MM.1S (cell line): ENCODE results near the gene PGM1.

Experiments used
- DNase-seq: peaks from one replicate; pipeline ENCODE4 v3.0.0-alpha.2; 2015
- H2AFZ ChIP-seq: fragments of 300-600 bp; sonication (generic); 2 replicates; pipeline ENCODE4 v1.6.0; 2016; ENCODE audit warnings: antibody characterized with exemption, low read length
- H3F3A ChIP-seq: fragments of 300-600 bp; sonication (generic); 2 replicates; pipeline ENCODE4 v1.6.1; 2016; ENCODE audit warnings: mild to moderate bottlenecking, antibody characterized with exemption, low read length, moderate library complexity, mixed read lengths; ENCODE audit not compliant: insufficient read depth
- H3K27ac ChIP-seq: fragments of 300-600 bp; sonication (generic); 2 replicates; pipeline ENCODE4 v1.5.1; 2016; ENCODE audit warnings: mild to moderate bottlenecking, low read length
- H3K27me3 ChIP-seq: fragments of 300-600 bp; sonication (generic); replicated peaks from 2 replicates; pipeline ENCODE4 v1.6.0; 2016; ENCODE audit warnings: low read length; ENCODE audit not compliant: insufficient read depth
- H3K36me3 ChIP-seq: fragments of 300-600 bp; sonication (generic); replicated peaks from 2 replicates; pipeline ENCODE4 v1.6.1; 2016; ENCODE audit warnings: mild to moderate bottlenecking, low read length, mixed read lengths; ENCODE audit not compliant: insufficient read depth
- H3K4me1 ChIP-seq: fragments of 300-600 bp; sonication (generic); 2 replicates; pipeline ENCODE4 v1.6.1; 2016; ENCODE audit warnings: low read length, mixed read lengths
- H3K4me2 ChIP-seq: fragments of 300-600 bp; sonication (generic); 2 replicates; pipeline ENCODE4 v1.6.0; 2016; ENCODE audit warnings: low read depth, low read length
- H3K4me3 ChIP-seq: fragments of 300-600 bp; sonication (generic); 2 replicates; pipeline ENCODE4 v1.5.1; 2016; ENCODE audit warnings: low read length, mixed read lengths
- H3K79me2 ChIP-seq: fragments of 300-600 bp; sonication (generic); 2 replicates; pipeline ENCODE4 v1.6.1; 2016; ENCODE audit warnings: mixed run types, low read length, mixed read lengths
- H3K9ac ChIP-seq: fragments of 300-600 bp; sonication (generic); 2 replicates; pipeline ENCODE4 v1.6.1; 2016; ENCODE audit warnings: low read length, mixed read lengths
- H3K9me2 ChIP-seq: fragments of 300-600 bp; sonication (generic); replicated peaks from 2 replicates; pipeline ENCODE4 v1.6.1; 2016; ENCODE audit warnings: mild to moderate bottlenecking, low read length, mixed read lengths; ENCODE audit not compliant: insufficient read depth
- H3K9me3 ChIP-seq: fragments of 300-600 bp; sonication (generic); replicated peaks from 2 replicates; pipeline ENCODE4 v1.6.1; 2016; ENCODE audit warnings: mild to moderate bottlenecking, low read length, mixed read lengths; ENCODE audit not compliant: insufficient read depth
- H4K20me1 ChIP-seq: fragments of 300-600 bp; sonication (generic); 2 replicates; pipeline ENCODE4 v1.6.1; 2016; ENCODE audit warnings: mild to moderate bottlenecking, low read length, moderate library complexity, mixed read lengths; ENCODE audit not compliant: insufficient read depth
- CTCF ChIP-seq: fragments of 300-600 bp; sonication (generic); IDR thresholded peaks from 2 replicates; pipeline ENCODE4 v1.5.1; 2016; ENCODE audit warnings: antibody characterized with exemption, low read length, mixed read lengths
- EZH2 ChIP-seq: fragments of 300-600 bp; sonication (generic); optimal IDR thresholded peaks from 2 replicates; pipeline ENCODE3; 2017; ENCODE audit warnings: low read depth, mild to moderate bottlenecking, antibody characterized with exemption, low read length, mixed read lengths
- EZH2phosphoT487 ChIP-seq: fragments of 300-600 bp; sonication (generic); IDR thresholded peaks from 2 replicates; pipeline ENCODE4 v1.6.1; 2018; ENCODE audit warnings: antibody characterized with exemption, low read length

Gene PGM1

DNA sequence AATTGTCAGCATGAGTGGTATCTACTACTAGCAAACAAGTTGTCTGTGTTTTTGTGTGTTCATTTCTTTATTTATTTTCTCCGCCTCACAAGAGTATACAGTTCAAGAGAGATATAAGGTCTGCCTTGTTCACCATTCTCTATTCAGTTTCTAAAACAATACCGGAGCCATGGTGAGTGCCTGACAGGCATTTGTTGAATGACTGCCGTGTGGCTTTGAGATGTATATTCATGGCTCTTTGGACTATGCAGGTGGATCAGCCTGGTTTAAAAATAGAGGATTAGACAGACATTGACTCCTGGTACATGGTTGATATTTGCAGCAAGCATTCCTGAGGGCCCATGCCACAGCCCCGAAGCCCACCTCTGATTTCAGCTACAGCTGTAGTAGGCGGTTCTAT, 89.7 kb downstream of the PGM1 start:
- H3K27ac ChIP-seq = no peak overlapping the region
- no peaks in the 10 kb centered on the region for H3K27me3 ChIP-seq
- H3K79me2 ChIP-seq = no peaks in the 10 kb centered on the region
- H4K20me1 ChIP-seq = no peaks in the 10 kb centered on the region
- H2AFZ ChIP-seq = no peak overlapping the region
- no peaks in the 10 kb centered on the region for H3F3A ChIP-seq
- no peak overlapping the region for H3K9ac ChIP-seq
- no peaks in the 10 kb centered on the region for H3K9me3 ChIP-seq
- H3K4me1 ChIP-seq = no peaks in the 10 kb centered on the region
- H3K4me2 ChIP-seq = no peak overlapping the region
- H3K9me2 ChIP-seq = no peaks in the 10 kb centered on the region
- TF ChIP-seq EZH2phosphoT487 (no peak), EZH2 (no peak), CTCF (no peak)
- H3K36me3 ChIP-seq = no peaks in the 10 kb centered on the region
- DNase-seq = no peak
- no peak overlapping the region for H3K4me3 ChIP-seq

DNA sequence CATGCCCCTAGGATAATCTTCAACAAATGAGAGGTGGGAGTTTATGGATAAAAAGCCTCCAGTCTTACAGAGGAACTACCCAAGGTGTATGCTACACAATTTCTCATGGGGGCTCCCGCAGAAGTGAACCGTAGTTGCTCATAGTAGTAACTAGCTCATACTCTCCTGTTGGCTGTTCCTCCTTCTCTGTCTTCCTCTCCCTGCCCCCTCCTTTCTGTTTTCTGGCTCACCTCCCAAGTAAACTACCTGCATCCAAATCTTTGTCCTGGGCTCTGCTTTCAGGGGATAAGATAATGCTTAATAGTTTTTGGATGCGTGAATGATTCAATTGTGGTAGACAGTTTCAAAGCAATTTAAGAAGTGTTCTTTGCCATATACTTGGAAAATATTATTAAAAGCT, 90.5 kb downstream of the PGM1 start:
- Histone ChIP-seq H2AFZ (no peak overlapping the region), H4K20me1 (no peaks in the 10 kb centered on the region), H3F3A (no peaks in the 10 kb centered on the region), H3K9ac (no peak overlapping the region), H3K4me1 (no peaks in the 10 kb centered on the region), H3K4me2 (no peak overlapping the region), H3K9me3 (no peaks in the 10 kb centered on the region), H3K27ac (no peak overlapping the region), H3K79me2 (no peaks in the 10 kb centered on the region), H3K9me2 (no peaks in the 10 kb centered on the region), H3K36me3 (no peaks in the 10 kb centered on the region), H3K27me3 (no peaks in the 10 kb centered on the region), H3K4me3 (no peak overlapping the region)
- TF ChIP-seq EZH2phosphoT487 (no peak), EZH2 (no peak)
- no peak for DNase-seq

- H2AFZ ChIP-seq = no peak overlapping the region
- no peaks in the 10 kb centered on the region for H3K9me3 ChIP-seq
- H3K9ac ChIP-seq = no peak overlapping the region
- H4K20me1 ChIP-seq = no peaks in the 10 kb centered on the region
- H3K4me3 ChIP-seq = no peak overlapping the region
- no peaks in the 10 kb centered on the region for H3F3A ChIP-seq
- no peaks in the 10 kb centered on the region for H3K27me3 ChIP-seq
- no peak overlapping the region for H3K27ac ChIP-seq
- H3K4me2 ChIP-seq = no peak overlapping the region
- TF ChIP-seq EZH2phosphoT487 = no peak
- no peak for TF ChIP-seq CTCF
- TF ChIP-seq EZH2 = no peak
- no peaks in the 10 kb centered on the region for H3K79me2 ChIP-seq
- no peaks in the 10 kb centered on the region for H3K4me1 ChIP-seq
- no peak for DNase-seq
- no peaks in the 10 kb centered on the region for H3K9me2 ChIP-seq
- H3K36me3 ChIP-seq = no peaks in the 10 kb centered on the region
Observed at GRCh38 chr1:63686696-63687095, 93.5 kb downstream of the PGM1 start.

GRCh38 chr1:63688302-63688890, 95.2 kb downstream of the PGM1 start:
- TF ChIP-seq EZH2 (no peak), CTCF (no peak)
- H2AFZ ChIP-seq = no peak overlapping the region
- no peak for DNase-seq

More at GRCh38 chr1:63688302-63688890, 95.2 kb downstream of the PGM1 start:
- Histone ChIP-seq H3K4me1 (no peaks in the 10 kb centered on the region), H4K20me1 (no peaks in the 10 kb centered on the region), H3K4me3 (no peak overlapping the region), H3K4me2 (no peak overlapping the region), H3K9ac (no peak overlapping the region), H3K36me3 (no peaks in the 10 kb centered on the region), H3K27me3 (no peaks in the 10 kb centered on the region), H3K9me3 (no peaks in the 10 kb centered on the region), H3K27ac (no peak overlapping the region), H3F3A (no peaks in the 10 kb centered on the region), H3K9me2 (no peaks in the 10 kb centered on the region), H3K79me2 (no peaks in the 10 kb centered on the region)
